ENCODE measurements around the gene TBCC. TPM values are rescaled to one million over a fixed set of nuclear protein-coding genes. Genes with fewer than 3 reads are reported as not detected.

TBCC gene
- total RNA-seq, 1 donor from 2014 or later = 35.2 TPM

DNA sequence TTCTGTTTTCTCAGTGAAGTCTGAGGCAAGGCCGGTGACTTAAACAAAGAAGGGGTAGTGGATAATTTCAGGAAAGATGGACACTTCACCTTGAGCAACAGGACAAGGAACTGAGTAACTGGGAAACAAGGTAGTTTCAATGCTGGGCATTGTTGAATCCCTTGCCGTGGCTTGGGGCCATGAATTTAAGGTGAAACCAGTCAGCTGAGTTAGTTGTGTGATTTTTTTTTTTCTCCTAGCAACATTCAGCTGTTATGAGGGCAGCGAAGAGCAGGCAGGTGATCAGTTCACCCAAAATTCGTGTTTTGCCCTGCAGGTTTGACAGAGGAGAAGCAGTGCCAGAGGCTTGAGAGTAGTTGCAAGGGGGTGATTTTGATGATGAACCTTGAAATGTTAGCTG is 42.8 kb upstream of the TBCC start:
- Mint-ChIP-seq H3K27me3 (ENCODE audit: unreplicated experiment) (peaks cover 3% of the 10 kb centered on the region), H3K4me1 (ENCODE audit: low read depth, unreplicated experiment) (peaks cover 11% of the 10 kb centered on the region), H3K36me3 (ENCODE audit: unreplicated experiment) (no peaks in the 10 kb centered on the region), H3K4me3 (ENCODE audit: unreplicated experiment) (no peak overlapping the region), H3K9me3 (ENCODE audit: unreplicated experiment) (peaks cover 8% of the 10 kb centered on the region), H3K27ac (ENCODE audit: unreplicated experiment) (no peak overlapping the region)
- no peak for DNase-seq
- TF ChIP-seq, protein P1, sequence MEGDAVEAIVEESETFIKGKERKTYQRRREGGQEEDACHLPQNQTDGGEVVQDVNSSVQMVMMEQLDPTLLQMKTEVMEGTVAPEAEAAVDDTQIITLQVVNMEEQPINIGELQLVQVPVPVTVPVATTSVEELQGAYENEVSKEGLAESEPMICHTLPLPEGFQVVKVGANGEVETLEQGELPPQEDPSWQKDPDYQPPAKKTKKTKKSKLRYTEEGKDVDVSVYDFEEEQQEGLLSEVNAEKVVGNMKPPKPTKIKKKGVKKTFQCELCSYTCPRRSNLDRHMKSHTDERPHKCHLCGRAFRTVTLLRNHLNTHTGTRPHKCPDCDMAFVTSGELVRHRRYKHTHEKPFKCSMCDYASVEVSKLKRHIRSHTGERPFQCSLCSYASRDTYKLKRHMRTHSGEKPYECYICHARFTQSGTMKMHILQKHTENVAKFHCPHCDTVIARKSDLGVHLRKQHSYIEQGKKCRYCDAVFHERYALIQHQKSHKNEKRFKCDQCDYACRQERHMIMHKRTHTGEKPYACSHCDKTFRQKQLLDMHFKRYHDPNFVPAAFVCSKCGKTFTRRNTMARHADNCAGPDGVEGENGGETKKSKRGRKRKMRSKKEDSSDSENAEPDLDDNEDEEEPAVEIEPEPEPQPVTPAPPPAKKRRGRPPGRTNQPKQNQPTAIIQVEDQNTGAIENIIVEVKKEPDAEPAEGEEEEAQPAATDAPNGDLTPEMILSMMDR (IDR thresholded peaks at IDR 0.05; ENCODE audit: partially characterized antibody, unreplicated experiment) = no peak

- no peaks in the 10 kb centered on the region for H3K36me3 Mint-ChIP-seq (ENCODE audit: unreplicated experiment)
- H3K4me3 Mint-ChIP-seq (ENCODE audit: unreplicated experiment) = no peak overlapping the region
Observed at GRCh38 chr6:42787063-42787472, 41.2 kb upstream of the TBCC start.

DNA sequence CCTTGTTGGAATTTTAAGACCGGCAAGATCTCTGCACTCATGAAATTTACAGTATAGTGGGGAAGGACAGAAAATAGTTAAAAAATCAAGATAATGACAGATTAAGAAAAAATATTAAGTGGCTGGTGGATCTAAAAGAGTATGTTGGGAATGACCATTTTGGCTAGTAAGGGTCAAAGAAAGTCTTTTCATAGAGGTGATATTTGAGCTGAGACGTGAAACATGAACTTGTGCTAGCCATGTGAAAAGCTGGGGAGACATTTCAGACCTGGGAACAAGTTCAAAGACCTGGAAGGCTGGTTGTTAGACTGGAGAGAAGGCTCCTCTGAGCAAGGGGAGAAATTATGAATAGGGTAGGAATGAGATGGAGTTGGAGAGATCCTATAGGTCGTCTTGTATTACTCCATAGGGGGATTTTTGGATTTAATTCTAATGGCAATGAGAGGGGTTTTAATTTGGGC is 40.7 kb upstream of the TBCC start:
- H3K36me3 Mint-ChIP-seq (ENCODE audit: unreplicated experiment) = no peaks in the 10 kb centered on the region
- peaks cover 11% of the 10 kb centered on the region for H3K27me3 Mint-ChIP-seq (ENCODE audit: unreplicated experiment)
- DNase-seq = no peak
- no peak overlapping the region for H3K4me3 Mint-ChIP-seq (ENCODE audit: unreplicated experiment)
- H3K27ac Mint-ChIP-seq (ENCODE audit: unreplicated experiment) = no peak overlapping the region
- H3K4me1 Mint-ChIP-seq (ENCODE audit: low read depth, unreplicated experiment) = peaks cover 11% of the 10 kb centered on the region
- TF ChIP-seq, protein P1 (IDR thresholded peaks at IDR 0.05; ENCODE audit: partially characterized antibody, unreplicated experiment) = no peak
- H3K9me3 Mint-ChIP-seq (ENCODE audit: unreplicated experiment) = peaks cover 15% of the 10 kb centered on the region

More at GRCh38 chr6:42787063-42787472, 41.2 kb upstream of the TBCC start:
- H3K4me1 Mint-ChIP-seq (ENCODE audit: low read depth, unreplicated experiment) = peaks cover 11% of the 10 kb centered on the region
- no peak for DNase-seq
- H3K9me3 Mint-ChIP-seq (ENCODE audit: unreplicated experiment) = peaks cover 13% of the 10 kb centered on the region
- no peak overlapping the region for H3K27ac Mint-ChIP-seq (ENCODE audit: unreplicated experiment)
- TF ChIP-seq, protein P1 (IDR thresholded peaks at IDR 0.05; ENCODE audit: partially characterized antibody, unreplicated experiment) = no peak
- peaks cover 10% of the 10 kb centered on the region for H3K27me3 Mint-ChIP-seq (ENCODE audit: unreplicated experiment)

DNA sequence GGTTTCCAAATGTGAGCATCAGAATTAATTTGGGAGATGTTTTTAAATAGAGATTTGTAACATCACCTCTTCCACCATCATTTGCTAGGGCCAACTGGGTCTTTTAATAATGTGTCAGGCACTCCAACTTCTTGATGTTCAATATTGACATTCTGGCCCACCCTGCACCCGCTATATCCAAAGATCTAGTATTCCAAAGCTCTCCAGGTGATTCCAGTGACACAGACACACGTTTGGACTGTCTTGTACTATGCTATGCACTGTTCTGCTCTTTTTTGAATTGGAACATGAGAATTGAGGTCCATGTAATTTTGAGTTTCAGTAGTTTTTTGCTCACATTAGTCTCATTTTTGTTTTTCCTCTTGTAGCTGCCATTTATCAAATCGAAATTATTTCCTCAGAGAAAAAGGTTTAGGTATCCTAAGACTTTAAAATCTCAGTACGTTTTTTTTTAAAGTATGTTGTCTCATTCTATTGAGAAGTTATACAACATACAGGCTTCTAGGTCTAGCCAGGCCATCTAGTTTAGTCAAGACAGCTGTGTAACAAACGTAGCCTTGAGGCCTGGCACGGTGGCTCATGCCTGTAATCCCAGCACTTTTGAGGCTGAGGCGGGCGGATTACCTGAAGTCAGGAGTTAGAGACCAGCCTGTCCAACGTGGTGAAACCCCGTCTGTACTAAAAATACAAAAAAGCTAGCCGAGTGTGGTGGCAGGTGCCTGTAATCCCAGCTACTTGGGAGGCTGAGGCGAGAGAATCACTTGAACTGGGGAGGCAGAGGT is 39.0 kb upstream of the TBCC start:
- TF ChIP-seq, protein P1 (IDR thresholded peaks at IDR 0.05; ENCODE audit: partially characterized antibody, unreplicated experiment) = no peak
- Mint-ChIP-seq H3K4me1 (ENCODE audit: low read depth, unreplicated experiment) (peaks cover 10% of the 10 kb centered on the region), H3K27ac (ENCODE audit: unreplicated experiment) (peak overlapping the region; percentile 99), H3K27me3 (ENCODE audit: unreplicated experiment) (peaks cover 11% of the 10 kb centered on the region), H3K36me3 (ENCODE audit: unreplicated experiment) (no peaks in the 10 kb centered on the region), H3K9me3 (ENCODE audit: unreplicated experiment) (peaks cover 16% of the 10 kb centered on the region), H3K4me3 (ENCODE audit: unreplicated experiment) (peak overlapping the region; percentile 95)
- DNase-seq = no peak

Data from glutamatergic neuron (in vitro differentiated cells).